Measurements from ENCODE around the gene BACH1.

DNA sequence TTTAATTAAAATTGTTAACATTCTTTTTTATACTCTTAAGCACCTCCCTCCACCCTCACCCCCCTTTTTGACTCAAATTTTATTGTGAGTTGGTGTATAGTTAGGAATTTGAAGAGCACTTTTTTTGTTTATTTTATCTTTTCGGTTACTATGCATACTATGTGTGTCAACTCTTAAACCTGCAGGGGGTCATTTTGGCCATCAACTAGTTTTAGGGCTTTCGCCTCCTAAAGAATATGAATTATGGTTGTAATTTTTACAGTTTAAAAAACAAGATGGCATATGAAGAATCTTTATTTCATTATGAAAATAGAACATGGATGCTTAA, 9.7 kb downstream of the BACH1 start:
- no peak for TF ChIP-seq CTCF (IDR thresholded peaks at IDR 0.05)
- no peak for TF ChIP-seq TCF7L2 (IDR thresholded peaks at IDR 0.05; ENCODE audit: low read depth, low read length)
- TF ChIP-seq POLR2AphosphoS5 (IDR thresholded peaks at IDR 0.05; ENCODE audit: low read depth, low read length) = no peak
